ENCODE results near the gene TSPAN18.

TSPAN18 gene

GRCh38 chr11:44776551-44777208 is 49.9 kb downstream of the TSPAN18 start:
- Mint-ChIP-seq H3K36me3 (no peaks in the 10 kb centered on the region), H3K9me3 (no peaks in the 10 kb centered on the region), H3K27me3 (peaks cover 4% of the 10 kb centered on the region), H3K4me3 (no peak overlapping the region), H3K27ac (no peak overlapping the region), H3K4me1 (peaks cover 6% of the 10 kb centered on the region)
- no peak for DNase-seq
- CTCF ChIA-PET, result interaction anchor here (0.6 to 4.3 kb wide), 19 partner anchors 8 to 220 kb away, joined by 3 to 38 read pairs (median 4); no protein-coding TSS in a partner anchor

GRCh38 chr11:44777209-44778194 is 50.7 kb downstream of the TSPAN18 start:
- CTCF ChIA-PET, result interaction anchor here (0.6 to 4.3 kb wide), 14 partner anchors 9 to 221 kb away, joined by 3 to 38 read pairs (median 4); no protein-coding TSS in a partner anchor
- Mint-ChIP-seq H3K4me3 (no peak overlapping the region), H3K27ac (no peak overlapping the region), H3K4me1 (peaks cover 6% of the 10 kb centered on the region), H3K9me3 (no peaks in the 10 kb centered on the region), H3K36me3 (no peaks in the 10 kb centered on the region), H3K27me3 (peaks cover 4% of the 10 kb centered on the region)
- no peak for DNase-seq

GRCh38 chr11:44778195-44779100 is 51.7 kb downstream of the TSPAN18 start:
- Mint-ChIP-seq H3K36me3 (no peaks in the 10 kb centered on the region), H3K27me3 (peaks cover 4% of the 10 kb centered on the region), H3K4me3 (no peak overlapping the region), H3K27ac (no peak overlapping the region), H3K4me1 (peaks cover 6% of the 10 kb centered on the region), H3K9me3 (no peaks in the 10 kb centered on the region)
- CTCF ChIA-PET, result interaction anchor here (0.6 to 1.1 kb wide), 3 partner anchors 18 to 383 kb away, joined by 3 read pairs; no protein-coding TSS in a partner anchor
- peak; percentile 13 for DNase-seq

- DNase-seq, result peak; percentile 12
- H3K27me3 Mint-ChIP-seq, result peaks cover 4% of the 10 kb centered on the region
- CTCF ChIA-PET, result interaction anchor here (0.7 kb wide), 1 partner anchor 122 kb away, joined by 3 read pairs; no protein-coding TSS in a partner anchor
- H3K4me1 Mint-ChIP-seq, result peaks cover 6% of the 10 kb centered on the region
- no peak overlapping the region for H3K4me3 Mint-ChIP-seq
- no peaks in the 10 kb centered on the region for H3K36me3 Mint-ChIP-seq
- no peaks in the 10 kb centered on the region for H3K9me3 Mint-ChIP-seq
- no peak overlapping the region for H3K27ac Mint-ChIP-seq
These were observed 53.2 kb downstream of the TSPAN18 start for GRCh38 chr11:44779736-44780520.

GRCh38 chr11:44780940-44781631 is 54.3 kb downstream of the TSPAN18 start:
- Mint-ChIP-seq H3K36me3 (no peaks in the 10 kb centered on the region), H3K4me3 (no peak overlapping the region), H3K27me3 (no peaks in the 10 kb centered on the region), H3K27ac (no peak overlapping the region), H3K4me1 (peaks cover 5% of the 10 kb centered on the region), H3K9me3 (no peaks in the 10 kb centered on the region)
- CTCF ChIA-PET, result interaction anchor here (1.7 kb wide), 1 partner anchor 146 kb away, joined by 4 read pairs; no protein-coding TSS in a partner anchor
- peak; percentile 10 for DNase-seq

- CTCF ChIA-PET, result interaction anchor here (1.7 kb wide), 1 partner anchor 146 kb away, joined by 4 read pairs; no protein-coding TSS in a partner anchor
- no peak overlapping the region for H3K4me3 Mint-ChIP-seq
- no peaks in the 10 kb centered on the region for H3K9me3 Mint-ChIP-seq
- H3K4me1 Mint-ChIP-seq, result peaks cover 5% of the 10 kb centered on the region
- H3K27me3 Mint-ChIP-seq, result no peaks in the 10 kb centered on the region
- DNase-seq, result no peak
- H3K27ac Mint-ChIP-seq, result no peak overlapping the region
- H3K36me3 Mint-ChIP-seq, result no peaks in the 10 kb centered on the region
These were observed 54.9 kb downstream of the TSPAN18 start for GRCh38 chr11:44781655-44782054.

- H3K4me3 Mint-ChIP-seq, result no peak overlapping the region
- peaks cover 5% of the 10 kb centered on the region for H3K4me1 Mint-ChIP-seq
- no peaks in the 10 kb centered on the region for H3K27me3 Mint-ChIP-seq
- CTCF ChIA-PET, result interaction anchor here (0.6 kb wide), 1 partner anchor 323 kb away, joined by 3 read pairs; no protein-coding TSS in a partner anchor
- H3K27ac Mint-ChIP-seq, result no peak overlapping the region
- no peaks in the 10 kb centered on the region for H3K9me3 Mint-ChIP-seq
- H3K36me3 Mint-ChIP-seq, result no peaks in the 10 kb centered on the region
- no peak for DNase-seq
These were observed 55.7 kb downstream of the TSPAN18 start for GRCh38 chr11:44782478-44782877.

- H3K4me1 Mint-ChIP-seq, result no peaks in the 10 kb centered on the region
- H3K9me3 Mint-ChIP-seq, result no peaks in the 10 kb centered on the region
- no peaks in the 10 kb centered on the region for H3K36me3 Mint-ChIP-seq
- H3K27ac Mint-ChIP-seq, result no peak overlapping the region
- H3K27me3 Mint-ChIP-seq, result no peaks in the 10 kb centered on the region
- no peak for DNase-seq
- no peak overlapping the region for H3K4me3 Mint-ChIP-seq
- CTCF ChIA-PET, result no interaction called here
These were observed 57.6 kb downstream of the TSPAN18 start for GRCh38 chr11:44784436-44784760.

GRCh38 chr11:44784851-44785250 is 58.1 kb downstream of the TSPAN18 start:
- Mint-ChIP-seq H3K27ac (no peak overlapping the region), H3K9me3 (no peaks in the 10 kb centered on the region)
- CTCF ChIA-PET, result no interaction called here

GRCh38 chr11:44785856-44786607 is 59.3 kb downstream of the TSPAN18 start:
- Mint-ChIP-seq H3K27me3 (no peaks in the 10 kb centered on the region), H3K4me3 (no peak overlapping the region), H3K4me1 (no peaks in the 10 kb centered on the region), H3K36me3 (no peaks in the 10 kb centered on the region), H3K9me3 (no peaks in the 10 kb centered on the region), H3K27ac (no peak overlapping the region)
- no peak for DNase-seq
- CTCF ChIA-PET, result interaction anchor here (0.6 to 0.7 kb wide), 2 partner anchors 94 to 125 kb away, joined by 3 to 4 read pairs; no protein-coding TSS in a partner anchor

More at GRCh38 chr11:44784851-44785250, 58.1 kb downstream of the TSPAN18 start:
- Mint-ChIP-seq H3K4me3 (no peak overlapping the region), H3K27me3 (no peaks in the 10 kb centered on the region), H3K4me1 (no peaks in the 10 kb centered on the region), H3K36me3 (no peaks in the 10 kb centered on the region)
- DNase-seq, result no peak

GRCh38 chr11:44787070-44787469 is 60.3 kb downstream of the TSPAN18 start:
- Mint-ChIP-seq H3K27ac (no peak overlapping the region), H3K4me3 (no peak overlapping the region), H3K9me3 (no peaks in the 10 kb centered on the region), H3K27me3 (no peaks in the 10 kb centered on the region), H3K36me3 (no peaks in the 10 kb centered on the region), H3K4me1 (no peaks in the 10 kb centered on the region)
- CTCF ChIA-PET, result interaction anchor here (0.6 kb wide), 1 partner anchor 93 kb away, joined by 3 read pairs; no protein-coding TSS in a partner anchor
- DNase-seq, result no peak

- H3K4me3 Mint-ChIP-seq, result no peak overlapping the region
- H3K27me3 Mint-ChIP-seq, result no peaks in the 10 kb centered on the region
- H3K4me1 Mint-ChIP-seq, result peaks cover 3% of the 10 kb centered on the region
These were observed 61.2 kb downstream of the TSPAN18 start for GRCh38 chr11:44787981-44788380.

More at GRCh38 chr11:44787981-44788380, 61.2 kb downstream of the TSPAN18 start:
- DNase-seq, result no peak
- H3K27ac Mint-ChIP-seq, result no peak overlapping the region
- CTCF ChIA-PET, result interaction anchor here (0.7 kb wide), 1 partner anchor 12 kb away, joined by 3 read pairs; no protein-coding TSS in a partner anchor
- H3K9me3 Mint-ChIP-seq, result no peaks in the 10 kb centered on the region
- no peaks in the 10 kb centered on the region for H3K36me3 Mint-ChIP-seq
